ENCODE measurements around the gene LLPH. TPM values are rescaled to one million over a fixed set of nuclear protein-coding genes. Genes with fewer than 3 reads are reported as not detected.
A peak's percentile ranks its signal among the peaks of the same experiment; 100 is the strongest.

LLPH gene
- total and polyA plus RNA-seq, 2 of the 13 experiments (the other 11 are each of a cell fraction or from before 2014, with no cell fraction given): 4.2 to 25.6 TPM

DNA sequence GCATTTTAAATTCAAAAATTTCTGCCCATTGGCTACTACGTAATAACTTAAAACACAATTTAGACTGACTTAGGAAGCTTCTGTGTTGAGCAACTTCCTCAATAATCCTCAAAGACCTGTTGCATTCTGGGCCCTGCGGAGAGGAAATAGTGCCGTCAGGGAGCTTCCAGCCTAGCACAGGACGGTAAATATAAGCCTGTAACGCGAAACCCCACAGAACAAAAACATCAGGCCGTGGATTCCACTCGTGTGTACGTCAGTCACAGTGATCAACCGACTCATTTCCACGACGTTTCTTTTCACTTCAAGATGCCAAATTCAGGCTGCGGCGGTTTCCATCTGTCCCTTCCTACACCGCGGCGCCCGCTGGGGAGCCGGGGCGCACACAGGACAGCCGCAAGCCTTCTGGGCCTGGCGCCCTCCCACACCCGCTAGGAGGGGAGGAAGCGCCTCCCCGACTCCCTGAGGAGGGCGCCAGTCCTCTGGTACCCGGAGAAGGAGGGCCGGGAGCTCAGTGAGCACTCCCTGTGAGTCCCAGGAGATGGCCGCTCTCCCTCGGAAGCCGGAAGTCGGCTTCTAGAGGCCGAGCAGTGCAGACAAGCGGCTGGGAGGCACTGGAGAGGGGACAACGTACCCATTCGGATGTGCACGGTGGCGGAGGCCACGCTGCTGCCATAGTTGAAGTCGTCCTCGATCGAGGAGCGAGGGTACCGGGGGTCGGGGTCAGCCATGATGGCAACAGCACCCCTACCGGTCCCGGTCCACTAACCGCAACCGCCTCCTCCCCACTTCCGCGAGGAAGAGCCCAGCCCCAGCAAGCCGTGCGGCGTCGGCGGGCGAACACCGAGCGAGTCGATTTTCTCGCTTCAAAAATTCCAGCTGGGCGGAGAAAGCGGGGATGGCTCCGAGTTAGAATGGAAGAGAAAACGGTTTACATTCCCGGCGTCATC is 38.9 kb upstream of the LLPH start, which contains the start of gene TMBIM4 (continued):
- TF ChIP-seq MIER2 (CRISPR knock-in tag; IDR thresholded peaks at IDR 0.05) (peak; percentile 8; the same call in 1 of the 2 replicates), ATAD3A (CRISPR knock-in tag; IDR thresholded peaks at IDR 0.05) (no peak), U2AF1 (optimal IDR thresholded peaks at IDR 0.05; ENCODE audit: low read depth, low read length) (peak; percentile 62), NFIC (IDR thresholded peaks at IDR 0.05; ENCODE audit: low read length) (no peak), ZNF709 (CRISPR knock-in tag; IDR thresholded peaks at IDR 0.05) (peak; percentile 22; the same call in 1 of the 2 replicates), CBX5 (CRISPR knock-in tag; IDR thresholded peaks at IDR 0.05; ENCODE audit: borderline replicate concordance) (peak; percentile 78; the same call in 1 of the 2 replicates), SMAD3 (CRISPR knock-in tag; IDR thresholded peaks at IDR 0.05) (no peak), ZNF317 (CRISPR knock-in tag; IDR thresholded peaks at IDR 0.05) (peak; percentile 57), KIAA2018 (CRISPR knock-in tag; IDR thresholded peaks at IDR 0.05; ENCODE audit: borderline replicate concordance) (no peak), GTF2F1 (IDR thresholded peaks at IDR 0.05; ENCODE audit: low read length) (no peak), ZNF292 (CRISPR knock-in tag; IDR thresholded peaks at IDR 0.05; ENCODE audit: borderline replicate concordance, low read depth) (peak; percentile 65; the same call in 1 of the 2 replicates), ZNF121 (CRISPR knock-in tag; IDR thresholded peaks at IDR 0.05) (no peak), ZFAT (CRISPR knock-in tag; conservative IDR thresholded peaks at IDR 0.05) (no peak), ZNF616 (CRISPR knock-in tag; IDR thresholded peaks at IDR 0.05; ENCODE audit: low read depth) (no peak)
- TF ChIP-seq, protein P1, sequence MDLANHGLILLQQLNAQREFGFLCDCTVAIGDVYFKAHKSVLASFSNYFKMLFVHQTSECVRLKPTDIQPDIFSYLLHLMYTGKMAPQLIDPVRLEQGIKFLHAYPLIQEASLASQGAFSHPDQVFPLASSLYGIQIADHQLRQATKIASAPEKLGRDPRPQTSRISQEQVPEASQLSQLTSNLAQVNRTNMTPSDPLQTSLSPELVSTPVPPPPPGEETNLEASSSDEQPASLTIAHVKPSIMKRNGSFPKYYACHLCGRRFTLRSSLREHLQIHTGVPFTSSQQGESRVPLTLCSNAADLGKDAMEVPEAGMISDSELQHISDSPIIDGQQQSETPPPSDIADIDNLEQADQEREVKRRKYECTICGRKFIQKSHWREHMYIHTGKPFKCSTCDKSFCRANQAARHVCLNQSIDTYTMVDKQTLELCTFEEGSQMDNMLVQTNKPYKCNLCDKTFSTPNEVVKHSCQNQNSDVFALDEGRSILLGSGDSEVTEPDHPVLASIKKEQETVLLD (CRISPR knock-in tag; IDR thresholded peaks at IDR 0.05; ENCODE audit: low read depth): peak; percentile 78; the same call in 1 of the 2 replicates
- TF ChIP-seq, protein P2, sequence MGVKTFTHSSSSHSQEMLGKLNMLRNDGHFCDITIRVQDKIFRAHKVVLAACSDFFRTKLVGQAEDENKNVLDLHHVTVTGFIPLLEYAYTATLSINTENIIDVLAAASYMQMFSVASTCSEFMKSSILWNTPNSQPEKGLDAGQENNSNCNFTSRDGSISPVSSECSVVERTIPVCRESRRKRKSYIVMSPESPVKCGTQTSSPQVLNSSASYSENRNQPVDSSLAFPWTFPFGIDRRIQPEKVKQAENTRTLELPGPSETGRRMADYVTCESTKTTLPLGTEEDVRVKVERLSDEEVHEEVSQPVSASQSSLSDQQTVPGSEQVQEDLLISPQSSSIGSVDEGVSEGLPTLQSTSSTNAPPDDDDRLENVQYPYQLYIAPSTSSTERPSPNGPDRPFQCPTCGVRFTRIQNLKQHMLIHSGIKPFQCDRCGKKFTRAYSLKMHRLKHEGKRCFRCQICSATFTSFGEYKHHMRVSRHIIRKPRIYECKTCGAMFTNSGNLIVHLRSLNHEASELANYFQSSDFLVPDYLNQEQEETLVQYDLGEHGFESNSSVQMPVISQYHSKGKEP (CRISPR knock-in tag; IDR thresholded peaks at IDR 0.05): no peak
- TF ChIP-seq, protein P3, sequence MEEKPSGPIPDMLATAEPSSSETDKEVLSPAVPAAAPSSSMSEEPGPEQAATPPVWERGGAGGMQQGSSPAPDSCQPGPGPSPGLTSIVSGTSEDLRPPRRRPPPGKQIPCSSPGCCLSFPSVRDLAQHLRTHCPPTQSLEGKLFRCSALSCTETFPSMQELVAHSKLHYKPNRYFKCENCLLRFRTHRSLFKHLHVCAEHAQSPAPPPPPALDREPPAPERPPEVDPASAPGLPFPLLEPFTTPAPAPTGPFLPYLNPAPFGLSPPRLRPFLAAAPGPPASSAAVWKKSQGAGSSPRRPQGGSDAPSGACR (CRISPR knock-in tag; IDR thresholded peaks at IDR 0.05): 0 out of 2 replicates have a peak, but pooled peaks have one; percentile 70
